IMR-90 (cell line): ENCODE results near the gene NPAS3. TPM values are rescaled to one million over a fixed set of nuclear protein-coding genes. Genes with fewer than 3 reads are reported as not detected.
A peak's percentile ranks its signal among the peaks of the same experiment; 100 is the strongest.

Experiments
- ATAC-seq: fragments of 200-7000 bp; cut with Tn5 transposase; 2 replicates; pipeline ENCODE4 v1.9.1; 2020; ENCODE audit warnings: low read depth, mild to moderate bottlenecking, moderate library complexity
- BruUV-seq: library from RNA; stranded (reverse); fragments of 400-500 nt; replicated peaks from 2 replicates; lab custom pipeline; 2021; lab: Mats Ljungman, UMichigan
- CTCF ChIA-PET: fragments of 300-600 bp; formaldehyde crosslinking; extraction: SDS; loops from one replicate; lab custom pipeline; 2021; ENCODE audit warnings: antibody characterized with exemption; lab: Yijun Ruan, JAX
- POLR2A ChIA-PET: fragments of 300-600 bp; sonication (Branson Sonifier 250); formaldehyde crosslinking; loops from one replicate; lab custom pipeline; 2022; ENCODE audit warnings: antibody characterized with exemption; ENCODE audit not compliant: unreplicated experiment; lab: Charles Lee
- DNase-seq: peaks from one replicate; pipeline ENCODE4 v3.0.0; 2013
- H2AFZ ChIP-seq: replicated peaks from 2 replicates; pipeline ENCODE3; 2013; ENCODE audit warnings: low read length, mild to moderate bottlenecking; ENCODE audit not compliant: poor library complexity
- H2AK5ac ChIP-seq: 2 replicates; pipeline ENCODE4 v1.6.1; 2013; ENCODE audit warnings: low read depth, low read length, inconsistent platforms
- H2AK9ac ChIP-seq: replicated peaks from 2 replicates; pipeline ENCODE3; 2013; ENCODE audit warnings: mild to moderate bottlenecking, low read depth, low read length, moderate library complexity; ENCODE audit not compliant: poor library complexity
- H2BK120ac ChIP-seq: 2 replicates; pipeline ENCODE4 v1.6.1; 2013; ENCODE audit warnings: low read depth, low read length, inconsistent platforms
- H2BK15ac ChIP-seq: 3 replicates; pipeline ENCODE4 v1.6.1; 2013; ENCODE audit warnings: low read depth, low read length, inconsistent platforms
- H2BK20ac ChIP-seq: 2 replicates; pipeline ENCODE4 v1.6.1; 2013; ENCODE audit warnings: low read depth, mild to moderate bottlenecking, inconsistent platforms, low read length, moderate library complexity
- H2BK5ac ChIP-seq: 2 replicates; pipeline ENCODE4 v1.6.1; 2013; ENCODE audit warnings: mild to moderate bottlenecking, low read depth, low read length, inconsistent platforms; ENCODE audit not compliant: poor library complexity, severe bottlenecking
- H3K14ac ChIP-seq: replicated peaks from 2 replicates; pipeline ENCODE4 v1.6.1; 2013; ENCODE audit warnings: low read depth, low read length, inconsistent platforms
- H3K18ac ChIP-seq: 2 replicates; pipeline ENCODE4 v1.6.1; 2013; ENCODE audit warnings: low read depth, low read length, control low read depth
- H3K23ac ChIP-seq: 2 replicates; pipeline ENCODE4 v1.6.1; 2013; ENCODE audit warnings: low read depth, low read length, inconsistent platforms
- H3K27ac ChIP-seq: 2 replicates; pipeline ENCODE4 v1.5.1; 2013; ENCODE audit warnings: mild to moderate bottlenecking, control low read depth, low read length; ENCODE audit not compliant: insufficient read depth
- H3K27me3 ChIP-seq: 2 replicates; pipeline ENCODE4 v1.6.1; 2013; ENCODE audit warnings: low read length; ENCODE audit not compliant: control insufficient read depth, insufficient read depth
- H3K36me3 ChIP-seq: 2 replicates; pipeline ENCODE4 v1.6.1; 2013; ENCODE audit warnings: low read length, mixed read lengths; ENCODE audit not compliant: control insufficient read depth, insufficient read depth
- H3K4ac ChIP-seq: 2 replicates; pipeline ENCODE4 v1.6.1; 2013; ENCODE audit warnings: low read depth, low read length, inconsistent platforms
- H3K4me1 ChIP-seq: 2 replicates; pipeline ENCODE4 v1.6.1; 2013; ENCODE audit warnings: low read length, mixed read lengths; ENCODE audit not compliant: control insufficient read depth, insufficient read depth
- H3K4me2 ChIP-seq: 2 replicates; pipeline ENCODE4 v1.6.1; 2013; ENCODE audit warnings: low read depth, mild to moderate bottlenecking, control low read depth, low read length, moderate library complexity
- H3K4me3 ChIP-seq: 2 replicates; pipeline ENCODE4 v1.5.1; 2013; ENCODE audit warnings: low read depth, mild to moderate bottlenecking, control low read depth, low read length, moderate library complexity; ENCODE audit not compliant: insufficient read depth
- H3K56ac ChIP-seq: 2 replicates; pipeline ENCODE4 v1.6.1; 2013; ENCODE audit warnings: low read length, inconsistent platforms; ENCODE audit not compliant: insufficient read depth; ENCODE audit errors: extremely low read depth
- H3K79me1 ChIP-seq, 2 experiments: 2 replicates each; pipeline ENCODE4 v1.6.1; 2013; ENCODE audit warnings: low read length in 2 of 2, inconsistent platforms in 1 of 2, low read depth in 1 of 2
- H3K9ac ChIP-seq: 2 replicates; pipeline ENCODE4 v1.6.1; 2013; ENCODE audit warnings: low read depth, low read length, control low read depth
- H3K9me1 ChIP-seq: 2 replicates; pipeline ENCODE4 v1.6.1; 2013; ENCODE audit warnings: low read length, inconsistent platforms; ENCODE audit not compliant: insufficient read depth
- H3K9me3 ChIP-seq: 2 replicates; pipeline ENCODE4 v1.6.1; 2013; ENCODE audit warnings: low read length; ENCODE audit not compliant: control insufficient read depth, insufficient read depth
- H4K20me1 ChIP-seq: 2 replicates; pipeline ENCODE4 v1.6.1; 2013; ENCODE audit warnings: low read length, inconsistent platforms; ENCODE audit not compliant: insufficient read depth
- H4K5ac ChIP-seq: 2 replicates; pipeline ENCODE4 v1.6.1; 2013; ENCODE audit warnings: mild to moderate bottlenecking, low read depth, low read length, control low read depth
- H4K8ac ChIP-seq, 2 experiments: 2 replicates each; pipeline ENCODE4 v1.6.1; 2013; ENCODE audit warnings: low read depth in 2 of 2, low read length in 2 of 2, control low read depth in 1 of 2, inconsistent platforms in 1 of 2
- H4K91ac ChIP-seq: 2 replicates; pipeline ENCODE4 v1.6.1; 2013; ENCODE audit warnings: low read depth, low read length, inconsistent platforms; ENCODE audit not compliant: insufficient read depth
- NFE2L2 ChIP-seq: fragments of 150-350 bp; IDR thresholded peaks from 2 replicates; pipeline ENCODE4 v1.6.1; 2016; ENCODE audit warnings: low read depth, mild to moderate bottlenecking, low read length
- WGBS, 2 experiments: methylation state at CpG; one replicate each; pipeline versions ENCODE4 v1.1.5 to v1.1.7; 2013; ENCODE audit warnings: missing lambda C conversion rate in 2 of 2; ENCODE audit not compliant: insufficient read length in 1 of 2; ENCODE audit errors: extremely low coverage in 2 of 2; 5-methylcytosine and 5-hydroxymethylcytosine counted together
- dilution Hi-C: fragments of 300-500 bp; cut with HindIII; formaldehyde crosslinking; loops from one replicate; pipeline ENCODE4 v1.14.3; 2018; ENCODE audit warnings: low sequenced_read_pairs; ENCODE audit not compliant: unreplicated experiment
- in situ Hi-C: fragments of 300-500 bp; cut with MboI; formaldehyde crosslinking; loops from 3 replicates; pipeline ENCODE4 v1.14.3; 2019; ENCODE audit warnings: low sequenced_read_pairs, inconsistent platforms, mixed read lengths
- intact Hi-C: fragments of 100-400 bp; cut with micrococcal nuclease; formaldehyde crosslinking; loops from 2 replicates; pipeline ENCODE4 v1.10.0; 2022
- polyA plus RNA-seq, 3 experiments: library from polyadenylated mRNA; depleted of rRNA; stranded (reverse); fragments of >200 nt; gene quantifications; 2 replicates each; pipeline ENCODE4 v1.2.3, GENCODE V29; 2012; ENCODE audit warnings: low replicate concordance in 1 of 3
- total RNA-seq: library from RNA; depleted of rRNA; stranded (reverse); fragments of >200 nt; gene quantifications from 2 replicates; pipeline ENCODE4 v1.2.3, GENCODE V29; 2012
- TF ChIP-seq, protein P1 (sequence below): conservative IDR thresholded peaks from 2 replicates; pipeline ENCODE4 v1.5.1; 2012; ENCODE audit warnings: mild to moderate bottlenecking, low read depth, low read length, improper control_type of control experiment

NPAS3 gene
- total and polyA plus RNA-seq, 2 of the 4 experiments (the other 2 are of a cell fraction) = not detected

DNA sequence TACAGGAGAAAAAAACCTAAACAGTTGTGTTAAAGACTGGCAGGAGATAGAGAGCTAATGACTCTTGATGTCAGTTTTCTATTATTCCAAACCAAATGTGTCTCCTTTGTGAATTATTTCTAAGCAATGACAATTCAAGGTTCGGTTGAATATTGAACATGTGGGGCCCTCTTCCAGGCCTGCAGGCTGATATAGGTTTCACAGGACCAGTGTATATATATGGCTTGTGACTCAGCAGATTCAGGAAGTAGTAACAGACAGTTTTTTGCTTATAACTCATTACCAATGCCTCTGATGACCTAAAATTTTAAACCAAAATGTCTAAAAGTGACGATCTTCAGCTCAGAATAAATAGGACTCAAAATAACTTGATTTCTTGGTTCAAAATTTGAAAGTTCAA, 33.7 kb upstream of the NPAS3 start:
- Histone ChIP-seq H4K5ac (no peak overlapping the region), H4K8ac (no peak overlapping the region), H4K20me1 (no peaks in the 10 kb centered on the region), H2BK20ac (no peak overlapping the region), H3K9ac (no peak overlapping the region), H3K56ac (no peak overlapping the region), H3K27ac (no peak overlapping the region), H3K23ac (no peak overlapping the region), H3K27me3 (no peaks in the 10 kb centered on the region), H4K91ac (no peak overlapping the region), H2BK15ac (no peak overlapping the region), H2AFZ (no peak overlapping the region), H3K9me1 (no peaks in the 10 kb centered on the region), H3K14ac (no peak overlapping the region), H3K79me1 (no peaks in the 10 kb centered on the region), H2AK9ac (no peak overlapping the region), H3K4me3 (no peak overlapping the region), H2BK5ac (no peak overlapping the region), H2AK5ac (no peak overlapping the region), H3K18ac (no peak overlapping the region), H3K4me1 (no peaks in the 10 kb centered on the region), H3K36me3 (no peaks in the 10 kb centered on the region), H2BK120ac (no peak overlapping the region), H3K4me2 (no peak overlapping the region), H3K9me3 (no peaks in the 10 kb centered on the region), H3K4ac (no peak overlapping the region)
- BruUV-seq = no TSS peak
- in situ Hi-C loops = no loop called here
- DNase-seq (no peak), ATAC-seq (no peak)
- dilution Hi-C loops = no loop called here
- CTCF ChIA-PET = no interaction called here
- intact Hi-C loops = no loop called here
- no CpG with 5 or more reads among the region's 2 CpGs for WGBS, 2 experiments
- POLR2A ChIA-PET = no interaction called here
- peak; percentile 44; the same call in 1 of the 2 replicates for TF ChIP-seq NFE2L2
- TF ChIP-seq, protein P1, sequence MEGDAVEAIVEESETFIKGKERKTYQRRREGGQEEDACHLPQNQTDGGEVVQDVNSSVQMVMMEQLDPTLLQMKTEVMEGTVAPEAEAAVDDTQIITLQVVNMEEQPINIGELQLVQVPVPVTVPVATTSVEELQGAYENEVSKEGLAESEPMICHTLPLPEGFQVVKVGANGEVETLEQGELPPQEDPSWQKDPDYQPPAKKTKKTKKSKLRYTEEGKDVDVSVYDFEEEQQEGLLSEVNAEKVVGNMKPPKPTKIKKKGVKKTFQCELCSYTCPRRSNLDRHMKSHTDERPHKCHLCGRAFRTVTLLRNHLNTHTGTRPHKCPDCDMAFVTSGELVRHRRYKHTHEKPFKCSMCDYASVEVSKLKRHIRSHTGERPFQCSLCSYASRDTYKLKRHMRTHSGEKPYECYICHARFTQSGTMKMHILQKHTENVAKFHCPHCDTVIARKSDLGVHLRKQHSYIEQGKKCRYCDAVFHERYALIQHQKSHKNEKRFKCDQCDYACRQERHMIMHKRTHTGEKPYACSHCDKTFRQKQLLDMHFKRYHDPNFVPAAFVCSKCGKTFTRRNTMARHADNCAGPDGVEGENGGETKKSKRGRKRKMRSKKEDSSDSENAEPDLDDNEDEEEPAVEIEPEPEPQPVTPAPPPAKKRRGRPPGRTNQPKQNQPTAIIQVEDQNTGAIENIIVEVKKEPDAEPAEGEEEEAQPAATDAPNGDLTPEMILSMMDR = no peak
